IPS DF 4.7 (cell line): ENCODE data around the gene LIFR.

Experiments
- DNase-seq: peaks from one replicate; pipeline ENCODE4 v3.0.0-alpha.2; 2013; ENCODE audit warnings: low spot score; ENCODE audit errors: extremely low read depth

Gene LIFR

GRCh38 chr5:38445374-38446028, 110.9 kb downstream of the LIFR start:
- DNase-seq, result no peak

- DNase-seq, result no peak
Observed at GRCh38 chr5:38443390-38443789, 113.1 kb downstream of the LIFR start.

DNA sequence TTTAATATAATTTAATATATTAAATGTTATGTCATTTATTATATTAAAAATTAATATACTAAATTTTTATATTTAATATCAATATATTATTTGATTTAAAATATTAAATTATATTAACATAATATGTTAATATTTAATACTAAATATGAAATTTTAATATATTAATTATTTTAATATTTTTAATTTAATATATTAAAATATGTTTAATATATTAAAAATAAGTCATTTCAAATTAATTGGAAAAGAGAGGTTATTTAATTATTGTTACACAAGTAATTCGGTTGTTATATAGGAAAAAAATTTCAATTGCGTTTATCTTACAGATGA, 114.2 kb downstream of the LIFR start:
- no peak for DNase-seq

DNA sequence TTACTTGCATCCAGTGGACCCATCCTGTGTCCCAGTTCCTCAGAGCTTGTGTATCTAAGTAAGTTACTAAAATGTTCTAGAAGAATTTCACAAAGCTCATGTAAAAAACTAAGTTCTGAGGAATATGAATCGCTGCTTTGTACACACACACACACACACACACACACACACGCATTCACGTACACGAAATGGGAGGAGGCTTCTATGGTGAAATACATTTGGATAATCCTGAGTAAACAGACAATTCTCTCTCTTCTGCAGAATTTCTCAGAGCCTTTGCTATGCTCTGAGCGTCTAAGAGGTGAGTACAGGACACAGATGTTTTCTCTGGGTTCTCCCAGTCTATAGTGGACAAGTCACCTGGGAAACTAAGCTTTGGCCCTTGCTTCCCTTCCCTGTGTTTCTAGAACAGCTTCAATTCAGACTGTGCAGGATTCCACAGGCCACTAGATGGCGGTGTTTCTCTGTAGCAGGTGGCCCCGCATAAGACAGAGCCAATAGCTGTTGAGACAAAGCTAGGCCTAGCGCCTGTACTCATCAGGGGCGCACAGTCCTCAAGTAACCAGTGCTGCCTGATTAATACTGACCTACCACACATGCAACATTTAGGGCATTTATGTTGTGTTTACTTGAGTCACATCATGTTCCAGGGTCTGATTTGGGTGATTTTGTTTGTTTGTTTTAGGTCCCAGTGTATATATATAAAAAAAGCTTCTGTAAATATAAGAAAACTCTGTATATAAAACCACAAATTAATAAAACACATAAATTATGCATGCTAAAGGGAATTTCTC, 114.8 kb downstream of the LIFR start:
- peak; percentile 83 for DNase-seq

- DNase-seq, result no peak
Observed at GRCh38 chr5:38438757-38439156, 117.7 kb downstream of the LIFR start.

DNA sequence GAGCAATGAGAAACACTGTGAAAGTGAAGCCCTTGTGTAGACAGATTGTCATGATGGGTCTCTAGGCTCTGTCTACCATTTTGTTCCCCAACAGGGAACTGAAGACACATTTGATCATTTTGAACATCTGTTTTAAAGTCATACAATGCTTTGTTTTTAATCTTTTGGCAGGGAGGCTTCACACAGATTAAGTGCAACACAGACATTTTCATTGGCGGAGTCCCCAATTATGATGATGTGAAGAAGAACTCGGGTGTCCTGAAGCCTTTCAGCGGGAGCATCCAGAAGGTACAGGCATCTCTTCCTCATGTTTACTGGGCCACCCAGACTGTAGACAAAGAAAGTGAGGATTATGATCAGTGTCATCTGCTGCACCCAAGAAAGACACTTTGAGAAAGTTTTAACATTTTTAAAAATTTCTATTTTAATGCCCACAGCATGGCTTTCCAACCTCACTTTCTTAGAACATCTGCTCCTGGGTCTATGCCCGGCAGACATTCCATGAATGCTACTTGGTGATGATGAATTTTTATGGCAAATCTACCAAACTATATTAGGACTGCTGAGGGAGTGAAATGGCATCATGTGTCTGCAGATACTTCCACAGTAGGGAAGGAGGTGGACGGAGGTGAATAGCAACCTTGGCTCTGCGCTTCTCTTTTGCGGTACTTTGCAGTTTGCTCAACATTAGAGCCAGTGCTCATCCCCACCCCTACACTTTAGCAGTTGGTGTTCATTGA, 121.3 kb downstream of the LIFR start:
- DNase-seq, result no peak

GRCh38 chr5:38433160-38433861, 123.1 kb downstream of the LIFR start:
- no peak for DNase-seq

- DNase-seq, result no peak
Observed at GRCh38 chr5:38431242-38431853, 125.1 kb downstream of the LIFR start.

DNA sequence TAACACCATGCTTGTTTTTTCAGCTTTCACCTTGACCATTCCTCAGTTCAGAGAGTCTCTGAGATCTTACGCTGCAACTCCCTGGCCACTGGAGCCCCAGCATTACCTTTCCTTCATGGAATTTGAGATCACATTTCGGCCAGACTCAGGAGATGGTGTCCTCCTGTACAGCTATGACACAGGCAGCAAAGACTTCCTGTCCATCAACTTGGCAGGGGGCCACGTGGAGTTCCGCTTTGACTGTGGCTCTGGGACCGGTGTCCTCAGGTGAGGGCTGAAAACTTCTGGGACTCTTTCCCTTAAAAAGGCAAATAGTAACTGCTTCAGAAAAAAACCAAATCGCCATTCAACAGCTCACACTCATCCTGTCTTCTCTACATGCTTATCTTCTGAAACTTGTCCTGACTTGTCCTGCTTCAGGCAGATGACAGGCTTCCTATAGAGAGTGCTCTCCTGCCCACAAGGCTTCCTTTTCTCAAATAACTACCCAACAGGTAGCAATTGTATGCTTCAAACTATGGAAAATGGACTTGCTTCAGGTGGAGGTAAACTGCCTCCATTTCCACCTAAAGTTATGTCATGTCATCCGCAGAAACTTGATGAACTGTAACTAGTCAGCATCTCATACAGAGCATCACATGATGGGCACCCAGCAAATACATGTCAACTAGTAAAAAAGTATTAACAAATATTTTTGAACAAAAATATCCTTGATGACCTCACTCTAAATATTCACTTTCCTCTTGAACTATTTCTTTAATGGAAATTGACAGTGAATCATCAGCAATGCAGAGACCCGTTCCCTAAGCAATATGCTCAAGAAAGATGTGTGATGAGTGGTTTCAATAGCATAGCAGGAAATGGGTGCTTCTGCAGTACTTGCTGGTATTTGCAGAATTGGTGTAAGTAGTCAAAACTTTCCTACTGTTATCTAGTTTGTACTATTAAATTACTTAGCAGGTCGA, 129.2 kb downstream of the LIFR start:
- DNase-seq, result no peak

DNA sequence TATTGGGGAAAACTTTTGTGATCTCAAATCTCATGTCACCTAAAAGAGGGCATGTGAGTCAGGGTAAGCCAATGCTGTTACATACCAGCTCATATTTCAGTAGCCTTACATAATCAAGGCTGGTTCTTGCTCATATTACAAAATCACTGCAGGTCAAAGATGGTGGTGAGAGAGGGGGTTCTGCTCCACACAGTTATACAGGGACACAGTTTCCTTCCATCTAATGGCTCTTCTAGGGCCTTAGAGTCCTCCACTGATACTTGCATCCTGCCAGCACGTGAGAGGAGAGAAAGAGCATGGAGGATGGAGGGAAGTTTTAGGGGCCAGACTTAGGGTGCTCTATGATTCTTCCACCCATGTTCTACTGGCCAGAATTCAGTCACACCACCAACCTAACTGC, 130.0 kb downstream of the LIFR start:
- DNase-seq, result no peak
